Activated CD4-positive, alpha-beta T cell treated with anti-CD3 and anti-CD28 coated beads for 36 hours (primary cell): ENCODE data around the gene TUBA1A. TPM values are rescaled to one million over a fixed set of nuclear protein-coding genes. Genes with fewer than 3 reads are reported as not detected.
"Not testable (repeated sequence)": the region's sequence is repeated elsewhere in the genome, so short reads cannot be mapped to it uniquely, and the experiment has no call there.

Experiments
- ATAC-seq: fragments of 200-7000 bp; cut with Tn5 transposase; one replicate; pipeline ENCODE4 v1.10.0; 2021; ENCODE audit warnings: mild to moderate bottlenecking, moderate library complexity
- CTCF ChIA-PET: fragments of 350-600 bp; sonication (Branson Sonifier 250); formaldehyde crosslinking; loops from one replicate; lab custom pipeline; 2021; ENCODE audit warnings: antibody characterized with exemption; lab: Charles Lee
- POLR2A ChIA-PET: fragments of 350-600 bp; sonication (Branson Sonifier 250); formaldehyde crosslinking; loops from one replicate; lab custom pipeline; 2021; ENCODE audit warnings: antibody characterized with exemption, inconsistent platforms; lab: Charles Lee
- DNase-seq: peaks from one replicate; pipeline ENCODE4 v3.0.0-alpha.2; 2020
- H3K27ac Mint-ChIP-seq: one replicate; pipeline ENCODE4 v1.8.0; 2021; ENCODE audit warnings: mixed read lengths
- H3K27me3 Mint-ChIP-seq: one replicate; pipeline ENCODE4 v1.8.0; 2021; ENCODE audit warnings: mixed read lengths
- H3K36me3 Mint-ChIP-seq: one replicate; pipeline ENCODE4 v1.8.0; 2021; ENCODE audit warnings: low read depth, mixed read lengths
- H3K4me1 Mint-ChIP-seq: one replicate; pipeline ENCODE4 v1.8.0; 2021; ENCODE audit warnings: mixed read lengths
- H3K4me3 Mint-ChIP-seq: one replicate; pipeline ENCODE4 v1.8.0; 2021; ENCODE audit warnings: mild to moderate bottlenecking, moderate library complexity, mixed read lengths
- H3K9me3 Mint-ChIP-seq: one replicate; pipeline ENCODE4 v1.8.0; 2021; ENCODE audit warnings: low read depth, mixed read lengths
- intact Hi-C, 2 experiments: fragments of 100-400 bp; cut with DNase I in 1 of 2; cut with micrococcal nuclease in 1 of 2; formaldehyde crosslinking; loops; one replicate each; pipeline versions ENCODE4 v1.14.2 to v1.15.1; 2022 to 2024; cut with DNase I, micrococcal nuclease
- total RNA-seq, 2 experiments: library from RNA; stranded (reverse); gene quantifications; one replicate each; pipeline ENCODE4 v1.2.3, GENCODE V29; 2021

The TUBA1A gene
- total RNA-seq, 2 experiments from 2014 or later, result 75.7 to 98.5 TPM

DNA sequence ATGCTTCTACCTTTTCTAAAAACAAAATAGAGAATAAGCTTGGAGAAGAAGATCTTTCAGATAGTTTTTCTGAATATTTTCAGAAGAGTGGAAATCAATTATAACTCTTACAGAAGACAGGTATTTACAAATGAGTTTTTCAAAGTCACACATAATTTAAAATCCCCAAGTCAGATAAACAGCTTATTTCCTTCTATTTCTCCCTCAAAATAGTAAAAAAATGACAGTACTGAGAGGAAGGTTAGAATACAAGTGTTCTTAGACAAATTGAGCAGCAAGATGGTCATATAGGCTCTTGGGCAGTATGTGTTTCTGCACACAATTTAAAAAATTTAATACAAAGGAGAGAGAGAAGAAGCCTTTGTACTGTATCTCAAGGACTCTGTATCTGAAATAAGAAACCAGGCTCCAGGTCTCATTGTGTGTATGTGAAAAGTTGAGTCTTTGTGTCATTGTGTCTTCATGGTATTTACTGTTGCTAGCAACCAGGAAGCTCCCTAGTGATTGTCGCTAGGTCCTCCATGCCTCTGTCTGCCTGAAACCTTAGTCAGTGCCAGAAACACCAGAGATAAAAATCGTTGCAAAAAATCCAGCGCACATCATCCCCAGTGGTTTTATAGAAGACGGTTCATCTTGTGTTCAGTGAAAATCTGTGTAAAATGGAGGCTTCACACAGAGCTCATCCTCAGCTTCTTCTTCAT, 12.9 kb upstream of the TUBA1A start:
- H3K27ac Mint-ChIP-seq, result no peak overlapping the region
- H3K27me3 Mint-ChIP-seq, result peaks cover 2% of the 10 kb centered on the region
- H3K36me3 Mint-ChIP-seq, result no peaks in the 10 kb centered on the region
- DNase-seq (peak; percentile 27), ATAC-seq (peak; percentile 74)
- intact Hi-C loops, result loop anchor here in 1 of 2 experiments (1.0 kb wide), 1 partner anchor 12 kb away; the partner anchor contains the start of gene TUBA1A
- ChIA-PET POLR2A (interaction anchor here (0.6 to 1.1 kb wide), 3 partner anchors 13 to 641 kb away, joined by 4 to 7 read pairs (median 5); partner anchors contain the start of gene TUBA1A), CTCF (interaction anchor here (1.1 to 1.3 kb wide), 4 partner anchors 20 to 379 kb away, joined by 3 to 4 read pairs (median 3); no protein-coding TSS in a partner anchor)
- H3K4me1 Mint-ChIP-seq, result peaks cover 13% of the 10 kb centered on the region
- H3K4me3 Mint-ChIP-seq, result peak overlapping the region; percentile 16
- H3K9me3 Mint-ChIP-seq, result no peaks in the 10 kb centered on the region

- Mint-ChIP-seq H3K27me3 (peaks cover 2% of the 10 kb centered on the region), H3K27ac (no peak overlapping the region), H3K36me3 (no peaks in the 10 kb centered on the region), H3K9me3 (no peaks in the 10 kb centered on the region), H3K4me1 (peaks cover 13% of the 10 kb centered on the region), H3K4me3 (peak overlapping the region; percentile 16)
- ChIA-PET POLR2A (interaction anchor here (0.6 to 1.1 kb wide), 2 partner anchors 13 to 642 kb away, joined by 4 to 7 read pairs; partner anchors contain the start of gene TUBA1A), CTCF (interaction anchor here (1.1 to 1.3 kb wide), 3 partner anchors 34 to 379 kb away, joined by 3 to 4 read pairs (median 3); no protein-coding TSS in a partner anchor)
- peak; percentile 81 for ATAC-seq
- DNase-seq, result no peak
- intact Hi-C loops, result loop anchor here in 1 of 2 experiments (1.0 kb wide), 1 partner anchor 12 kb away; the partner anchor contains the start of gene TUBA1A
Observed at GRCh38 chr12:49200919-49201594, 12.2 kb upstream of the TUBA1A start.

DNA sequence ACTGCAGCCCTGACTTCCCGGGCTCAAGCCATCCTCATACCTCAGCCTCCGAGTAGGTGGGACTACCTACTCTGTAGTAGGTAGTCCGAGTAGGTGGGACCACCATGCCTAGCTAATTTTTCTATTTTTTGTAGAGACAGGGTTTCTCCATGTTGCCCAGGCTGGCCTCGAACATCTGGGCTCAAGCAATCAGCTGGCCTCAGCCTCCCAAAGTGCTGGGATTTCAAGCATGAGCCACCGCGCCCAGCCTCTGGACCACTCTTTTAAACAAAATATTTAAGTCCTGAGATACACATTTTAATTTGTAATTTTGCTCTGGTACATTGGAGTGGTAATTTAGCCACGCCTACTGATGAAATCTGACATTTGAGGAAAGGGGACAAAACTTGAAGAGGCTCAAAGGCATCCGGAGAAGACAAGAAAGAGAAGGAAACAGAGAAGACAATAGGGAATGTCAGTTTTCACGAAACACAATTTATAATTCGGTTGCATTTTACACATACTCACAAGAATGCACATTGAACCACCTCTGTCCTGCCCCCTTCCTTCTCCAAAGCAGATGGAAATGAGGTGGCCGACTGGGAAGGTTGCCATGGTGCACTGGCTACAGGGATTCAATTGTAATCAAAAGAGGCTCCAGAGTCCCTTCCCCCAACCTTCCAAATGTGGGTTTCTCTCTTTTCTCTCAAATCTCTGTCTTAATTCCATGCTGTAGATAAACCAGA, 9.7 kb upstream of the TUBA1A start:
- Mint-ChIP-seq H3K27ac (no peak overlapping the region), H3K36me3 (no peaks in the 10 kb centered on the region), H3K4me1 (peaks cover 13% of the 10 kb centered on the region), H3K9me3 (no peaks in the 10 kb centered on the region), H3K27me3 (peaks cover 2% of the 10 kb centered on the region), H3K4me3 (no peak overlapping the region)
- ATAC-seq, result no peak
- intact Hi-C loops, result no loop called here
- ChIA-PET POLR2A (no interaction called here), CTCF (interaction anchor here (0.9 kb wide), 1 partner anchor 34 kb away, joined by 3 read pairs; no protein-coding TSS in a partner anchor)
- no peak for DNase-seq

DNA sequence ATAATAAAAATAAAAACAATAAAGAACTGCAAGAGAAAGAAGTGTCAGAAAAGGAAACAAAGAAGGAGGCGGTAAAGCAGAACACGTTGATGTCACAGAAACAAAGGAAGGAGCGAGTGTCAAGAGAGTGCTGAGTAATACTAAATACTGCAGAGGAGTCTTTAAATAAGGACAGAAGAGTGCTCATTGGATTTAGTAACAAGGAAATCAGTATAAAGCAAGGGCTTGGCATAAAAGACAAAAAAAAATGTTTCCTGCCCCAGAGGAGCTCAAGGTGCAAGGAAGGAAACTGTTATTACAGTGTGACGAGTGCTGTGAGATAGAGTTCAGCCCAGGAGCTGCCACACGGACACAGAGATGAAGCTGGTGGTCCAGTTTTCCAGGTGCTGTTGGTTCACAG, 8.4 kb upstream of the TUBA1A start:
- H3K27ac Mint-ChIP-seq, result no peak overlapping the region
- ChIA-PET CTCF (interaction anchor here (0.6 to 0.9 kb wide), 3 partner anchors 35 to 340 kb away, joined by 3 to 4 read pairs (median 3); no protein-coding TSS in a partner anchor), POLR2A (interaction anchor here (0.7 kb wide), 1 partner anchor 67 kb away, joined by 3 read pairs; no protein-coding TSS in a partner anchor)
- no peak for ATAC-seq
- no peaks in the 10 kb centered on the region for H3K36me3 Mint-ChIP-seq
- no peak overlapping the region for H3K4me3 Mint-ChIP-seq
- H3K4me1 Mint-ChIP-seq, result peaks cover 13% of the 10 kb centered on the region
- intact Hi-C loops, result no loop called here
- no peak for DNase-seq
- peaks cover 2% of the 10 kb centered on the region for H3K27me3 Mint-ChIP-seq
- H3K9me3 Mint-ChIP-seq, result no peaks in the 10 kb centered on the region

GRCh38 chr12:49195736-49196135, 6.9 kb upstream of the TUBA1A start:
- intact Hi-C loops, result no loop called here
- ChIA-PET POLR2A (no interaction called here), CTCF (interaction anchor here (0.6 kb wide), 1 partner anchor 318 kb away, joined by 3 read pairs; no protein-coding TSS in a partner anchor)
- DNase-seq (no peak), ATAC-seq (no peak)
- H3K36me3 Mint-ChIP-seq, result no peaks in the 10 kb centered on the region
- no peaks in the 10 kb centered on the region for H3K9me3 Mint-ChIP-seq
- H3K27me3 Mint-ChIP-seq, result no peaks in the 10 kb centered on the region
- peaks cover under 1% of the 10 kb centered on the region for H3K4me1 Mint-ChIP-seq
- H3K4me3 Mint-ChIP-seq, result no peak overlapping the region
- H3K27ac Mint-ChIP-seq, result no peak overlapping the region

DNA sequence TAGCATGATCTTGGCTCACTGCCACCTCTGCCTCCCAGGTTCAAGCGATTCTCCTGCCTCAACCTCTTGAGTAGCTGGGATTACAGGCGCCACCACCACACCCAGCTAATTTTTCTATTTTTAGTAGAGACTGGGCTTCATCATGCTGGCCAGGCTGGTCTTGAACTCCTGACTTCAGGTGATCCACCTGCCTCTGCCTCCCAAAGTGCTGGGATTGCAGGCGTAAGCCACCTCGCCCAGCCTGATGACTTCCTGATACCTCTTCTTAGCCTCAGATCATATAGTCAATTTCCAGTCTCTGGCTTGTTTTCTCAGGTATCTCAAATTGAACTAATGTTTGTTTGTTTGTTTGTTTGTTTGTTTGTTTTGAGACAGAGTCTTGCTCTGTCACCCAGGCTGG, 4.9 kb upstream of the TUBA1A start:
- H3K27me3 Mint-ChIP-seq, H3K36me3 Mint-ChIP-seq, DNase-seq, H3K9me3 Mint-ChIP-seq, H3K27ac Mint-ChIP-seq, H3K4me1 Mint-ChIP-seq, H3K4me3 Mint-ChIP-seq, ATAC-seq, intact Hi-C loops: not testable (repeated sequence)
- ChIA-PET CTCF (interaction anchor here (0.7 kb wide), 1 partner anchor 845 kb away, joined by 4 read pairs; no protein-coding TSS in a partner anchor), POLR2A (interaction anchor here (0.6 kb wide), 1 partner anchor 516 kb away, joined by 3 read pairs; no protein-coding TSS in a partner anchor)

DNA sequence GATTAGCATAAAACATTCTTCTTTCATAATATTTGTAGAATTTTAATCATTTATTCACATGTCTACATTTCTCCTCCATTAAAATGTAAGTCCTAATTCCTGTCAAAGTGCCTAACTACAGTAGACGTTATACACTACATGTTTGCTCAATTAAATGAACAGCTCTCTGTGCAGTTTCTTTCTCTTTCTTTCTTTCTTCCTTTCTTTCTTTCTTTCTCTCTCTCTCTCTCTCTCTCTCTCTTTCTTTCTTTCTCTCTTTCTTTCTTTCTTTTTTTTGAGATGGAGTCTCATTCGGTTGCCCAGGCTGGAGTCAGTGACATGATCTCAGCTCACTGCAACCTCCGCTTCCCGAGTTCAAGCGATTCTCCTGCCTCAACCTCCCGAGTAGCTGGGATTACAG, 2.6 kb upstream of the TUBA1A start:
- POLR2A ChIA-PET, H3K27me3 Mint-ChIP-seq, intact Hi-C loops, H3K9me3 Mint-ChIP-seq, H3K27ac Mint-ChIP-seq, ATAC-seq, H3K36me3 Mint-ChIP-seq, DNase-seq, H3K4me3 Mint-ChIP-seq: not testable (repeated sequence)
- CTCF ChIA-PET, result interaction anchor here (0.5 to 0.7 kb wide), 2 partner anchors 31 to 144 kb away, joined by 3 read pairs; no protein-coding TSS in a partner anchor
- H3K4me1 Mint-ChIP-seq, result peaks cover 15% of the 10 kb centered on the region

DNA sequence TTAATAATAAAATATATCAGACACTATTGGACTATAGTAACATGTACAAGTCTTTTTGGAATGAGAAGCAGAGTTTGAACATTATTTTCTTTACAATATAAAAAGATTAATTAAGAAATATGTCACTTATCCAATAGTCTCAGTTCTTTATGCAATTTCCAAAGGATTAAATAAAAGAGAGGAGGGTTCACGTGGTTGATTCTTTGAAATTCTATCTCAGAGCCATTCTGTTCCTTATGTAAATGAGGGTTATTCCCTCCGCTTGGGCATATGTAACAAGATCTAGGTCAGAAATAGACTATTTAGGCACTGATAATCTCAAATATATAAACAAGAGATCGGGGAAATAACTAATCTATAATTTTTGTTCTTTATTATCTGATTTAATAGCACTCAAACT, 2.1 kb upstream of the TUBA1A start:
- Mint-ChIP-seq H3K4me1 (peaks cover 18% of the 10 kb centered on the region), H3K9me3 (no peaks in the 10 kb centered on the region), H3K27ac (no peak overlapping the region), H3K4me3 (no peak overlapping the region), H3K27me3 (no peaks in the 10 kb centered on the region), H3K36me3 (peaks cover 5% of the 10 kb centered on the region)
- intact Hi-C loops, result no loop called here
- POLR2A ChIA-PET, result no interaction called here
- no peak for DNase-seq
- no peak for ATAC-seq
- CTCF ChIA-PET, result interaction anchor here (0.6 to 1.9 kb wide), 2 partner anchors 18 to 288 kb away, joined by 3 to 4 read pairs; no protein-coding TSS in a partner anchor

- intact Hi-C loops, result loop anchor here (1.0 to 5.0 kb wide), 13 partner anchors 11 to 552 kb away; partner anchors contain the start of genes LMBR1L (in 2 of the 2), ARF3 (in 1 of the 2), DDX23 (in 1 of the 2) and KMT2D (in 1 of the 2)
- Mint-ChIP-seq H3K27me3 (no peaks in the 10 kb centered on the region), H3K4me3 (peak overlapping the region; percentile 92), H3K27ac (peak overlapping the region; percentile 92), H3K36me3 (peaks cover 12% of the 10 kb centered on the region), H3K9me3 (no peaks in the 10 kb centered on the region), H3K4me1 (peaks cover 21% of the 10 kb centered on the region)
- CTCF ChIA-PET, result interaction anchor here (0.6 to 3.4 kb wide), 11 partner anchors 19 to 355 kb away, joined by 3 to 19 read pairs (median 3); no protein-coding TSS in a partner anchor
- DNase-seq (peak; percentile 10), ATAC-seq (no peak)
- POLR2A ChIA-PET, result no interaction called here
Observed at GRCh38 chr12:49189731-49190716, 1.1 kb upstream of the TUBA1A start.
